HG03521 (cell line): ENCODE results near the gene UBE2D2.
"Not testable (repeated sequence)": the region's sequence is repeated elsewhere in the genome, so short reads cannot be mapped to it uniquely, and the experiment has no call there.

Experiments used
- ATAC-seq: cut with Tn5 transposase; IDR thresholded peaks from one replicate; pipeline ENCODE4 v1.9.1; 2021; ENCODE audit warnings: mild to moderate bottlenecking, moderate library complexity; ENCODE audit not compliant: unreplicated experiment

The UBE2D2 gene

DNA sequence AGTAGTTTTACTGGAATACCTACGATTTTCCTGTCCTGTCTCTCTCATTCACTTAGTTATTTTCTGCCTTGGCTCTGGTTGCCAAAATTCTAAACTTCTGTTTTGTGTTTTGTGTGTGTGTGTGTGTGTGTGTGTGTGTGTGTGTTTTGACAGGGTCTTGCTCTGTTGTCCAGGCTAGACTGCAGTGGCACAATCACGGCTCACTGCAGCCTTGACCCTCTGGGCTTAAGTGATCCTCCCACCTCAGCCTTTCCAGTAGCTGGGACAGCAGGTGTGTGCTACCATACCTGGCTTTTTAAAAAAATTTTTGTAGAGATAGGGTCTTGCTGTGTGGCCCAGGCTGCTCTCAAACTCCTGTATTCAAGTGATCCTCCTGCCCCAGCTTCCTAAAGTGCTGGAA, 17.2 kb downstream of the UBE2D2 start:
- ATAC-seq, result no peak

DNA sequence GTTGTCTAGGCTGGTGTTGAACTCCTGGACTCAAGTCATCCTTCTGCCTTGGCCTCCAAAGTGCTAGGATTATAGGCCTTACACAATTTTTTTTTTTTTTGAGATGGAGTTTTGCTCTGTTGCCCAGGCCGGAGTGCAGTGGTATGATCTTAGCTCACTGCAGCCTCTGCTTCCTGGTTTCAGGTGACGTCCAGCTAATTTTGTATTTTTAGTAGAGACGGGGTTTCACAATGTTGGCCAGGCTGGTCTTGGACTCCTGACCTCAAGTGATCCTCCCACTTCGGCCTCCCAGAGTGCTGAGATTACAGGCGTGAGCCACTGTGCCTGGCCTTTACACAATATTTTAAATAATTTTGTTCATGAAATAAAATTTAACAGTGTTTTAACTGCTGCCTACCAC, 21.0 kb downstream of the UBE2D2 start:
- not testable (repeated sequence) for ATAC-seq

DNA sequence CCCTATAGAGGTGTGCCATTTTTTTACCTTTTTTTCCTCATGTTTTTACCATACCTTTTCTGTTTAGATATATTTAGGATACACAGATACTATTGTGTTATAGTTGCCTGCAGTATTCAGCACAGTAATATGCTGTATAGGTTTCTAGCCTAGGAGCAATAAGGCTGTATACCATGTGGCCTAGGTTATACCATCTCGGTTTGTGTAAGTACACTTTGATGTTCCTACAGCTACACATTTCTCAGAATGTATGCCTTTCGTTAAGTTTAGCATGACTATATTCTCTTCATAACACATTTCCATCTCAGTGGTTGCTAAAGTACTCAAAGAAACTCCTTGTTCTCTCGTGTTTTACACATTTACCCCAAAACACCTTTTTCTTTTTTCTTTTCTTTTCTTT, 23.0 kb downstream of the UBE2D2 start:
- no peak for ATAC-seq

DNA sequence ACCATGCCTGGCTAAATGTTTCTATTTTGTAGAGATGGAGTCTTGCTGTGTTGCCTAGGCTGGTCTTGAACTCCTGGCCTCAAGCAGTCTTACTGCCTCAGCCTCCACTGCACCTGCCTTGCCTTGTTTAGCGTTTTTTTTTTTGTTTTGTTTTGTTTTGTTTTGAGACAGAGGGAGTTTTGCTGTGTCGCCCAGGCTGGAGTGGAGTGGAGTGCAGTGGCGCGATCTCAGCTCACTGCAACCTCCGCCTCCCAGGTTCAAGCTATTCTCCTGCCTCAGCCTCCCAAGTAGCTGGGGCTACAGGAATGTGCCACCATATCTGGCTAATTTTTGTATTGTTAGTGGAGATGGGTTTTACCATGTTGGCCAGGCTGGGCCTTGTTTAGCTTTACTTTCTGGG, 27.0 kb downstream of the UBE2D2 start:
- not testable (repeated sequence) for ATAC-seq

- ATAC-seq, result no peak
Observed at GRCh38 chr5:139588962-139589361, 27.8 kb downstream of the UBE2D2 start.

DNA sequence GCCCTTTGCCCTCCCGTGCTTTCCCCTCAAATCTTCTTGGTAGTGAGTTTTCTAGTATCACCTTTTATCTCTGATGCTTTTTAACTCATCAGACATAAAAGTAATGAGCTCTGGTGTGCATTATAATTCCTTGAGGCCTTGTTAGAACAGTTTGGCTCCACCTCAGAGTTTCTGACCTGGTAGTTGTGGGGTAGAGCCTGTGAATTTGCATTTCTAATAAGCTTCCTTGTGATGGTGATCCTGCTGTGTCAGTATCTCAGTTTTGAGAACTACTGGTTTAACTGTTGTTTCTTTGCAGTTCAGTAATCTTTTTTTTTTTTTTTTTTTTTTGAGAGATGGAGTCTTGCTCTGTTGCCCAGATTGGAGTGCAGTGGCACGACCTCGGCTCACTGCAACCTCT, 31.1 kb downstream of the UBE2D2 start:
- ATAC-seq, result no peak

DNA sequence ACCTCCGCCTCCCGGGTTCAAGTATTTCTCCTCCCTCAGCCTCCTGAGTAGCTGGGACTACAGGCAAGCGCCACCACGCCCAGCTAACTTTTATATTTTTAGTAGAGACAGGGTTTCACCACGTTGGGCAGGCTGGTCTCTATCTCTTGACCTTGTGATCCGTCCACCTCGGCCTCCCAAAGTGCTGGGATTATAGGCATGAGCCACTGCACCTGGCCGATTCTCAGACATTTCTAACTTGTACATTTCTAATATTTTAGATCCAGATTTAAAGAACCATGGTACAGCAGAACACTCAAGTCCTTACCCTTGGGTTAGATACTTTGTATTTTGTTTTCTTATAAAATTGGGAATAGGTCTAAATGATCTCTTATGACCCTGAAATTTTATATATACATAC, 31.9 kb downstream of the UBE2D2 start:
- ATAC-seq, result not testable (repeated sequence)

DNA sequence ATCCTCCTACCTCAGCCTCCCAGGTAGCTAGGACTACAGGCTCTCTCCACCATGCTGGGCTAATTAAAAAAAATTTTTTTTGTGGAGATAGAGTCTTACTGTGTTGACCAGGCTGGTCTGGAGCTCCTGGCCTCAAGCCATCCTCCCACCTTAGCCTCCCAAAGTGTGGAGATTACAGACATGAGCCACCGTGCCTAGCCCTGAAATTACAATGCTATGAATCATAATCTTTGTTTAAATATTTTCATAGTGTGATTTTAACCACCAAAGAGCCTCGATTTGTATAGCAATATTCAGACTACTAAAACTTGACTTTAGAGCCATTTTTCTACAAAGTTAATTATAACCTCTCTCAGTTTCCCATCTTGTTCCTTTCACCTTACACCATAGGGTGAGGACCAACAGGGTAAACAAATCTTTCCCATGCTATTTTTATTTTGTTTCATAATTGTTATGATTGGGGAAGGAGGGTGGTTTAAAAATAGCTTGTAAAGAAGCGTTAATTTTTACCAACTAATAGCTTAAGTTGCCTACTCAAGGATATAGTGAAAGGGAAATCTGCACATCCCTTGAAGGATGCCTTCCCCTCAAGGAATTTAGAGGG, 32.7 kb downstream of the UBE2D2 start:
- ATAC-seq, result no peak

- no peak for ATAC-seq
Observed at GRCh38 chr5:139597134-139597533, 36.0 kb downstream of the UBE2D2 start.

GRCh38 chr5:139598601-139598965, 37.4 kb downstream of the UBE2D2 start:
- not testable (repeated sequence) for ATAC-seq

GRCh38 chr5:139600336-139600949, 39.3 kb downstream of the UBE2D2 start:
- no peak for ATAC-seq

GRCh38 chr5:139601429-139601828, 40.3 kb downstream of the UBE2D2 start:
- ATAC-seq, result no peak

DNA sequence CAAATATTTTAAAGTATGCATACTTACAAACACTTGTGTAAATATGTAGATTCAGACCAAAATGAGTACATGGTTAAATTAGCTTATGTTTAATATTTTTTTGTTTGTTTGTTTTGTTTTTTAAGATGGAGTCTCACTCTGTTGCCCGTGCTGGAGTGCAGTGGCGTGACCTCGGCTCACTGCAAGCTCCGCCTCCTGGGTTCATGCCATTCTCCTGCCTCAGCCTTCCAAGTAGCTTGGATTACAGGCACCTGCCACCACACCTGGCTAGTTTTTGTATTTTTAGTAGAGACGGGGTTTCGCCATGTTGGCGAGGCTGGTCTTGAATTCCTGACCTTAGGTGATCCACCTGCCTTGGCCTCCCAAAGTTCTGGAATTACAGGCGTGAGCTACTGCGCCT, 40.8 kb downstream of the UBE2D2 start:
- ATAC-seq, result not testable (repeated sequence)

DNA sequence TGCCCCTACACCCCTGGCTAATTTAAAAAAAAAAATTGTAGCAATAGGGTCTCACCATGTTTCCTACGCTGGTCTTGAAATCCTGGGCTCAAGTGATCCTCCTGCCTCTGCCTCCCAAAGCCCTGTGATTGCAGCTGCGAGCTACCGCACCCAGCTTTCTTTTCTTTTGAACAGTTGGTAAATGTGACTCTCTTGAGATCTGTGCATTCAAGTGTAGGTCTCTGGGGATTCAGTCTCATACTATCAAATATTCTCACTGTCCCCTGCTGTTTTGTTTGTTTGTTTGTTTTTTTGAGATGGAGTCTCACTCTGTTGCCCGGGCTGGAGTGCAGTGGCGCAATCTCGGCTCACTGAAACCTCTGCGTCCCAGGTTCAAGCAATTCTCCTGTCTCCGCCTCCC, 44.7 kb downstream of the UBE2D2 start:
- ATAC-seq, result no peak

DNA sequence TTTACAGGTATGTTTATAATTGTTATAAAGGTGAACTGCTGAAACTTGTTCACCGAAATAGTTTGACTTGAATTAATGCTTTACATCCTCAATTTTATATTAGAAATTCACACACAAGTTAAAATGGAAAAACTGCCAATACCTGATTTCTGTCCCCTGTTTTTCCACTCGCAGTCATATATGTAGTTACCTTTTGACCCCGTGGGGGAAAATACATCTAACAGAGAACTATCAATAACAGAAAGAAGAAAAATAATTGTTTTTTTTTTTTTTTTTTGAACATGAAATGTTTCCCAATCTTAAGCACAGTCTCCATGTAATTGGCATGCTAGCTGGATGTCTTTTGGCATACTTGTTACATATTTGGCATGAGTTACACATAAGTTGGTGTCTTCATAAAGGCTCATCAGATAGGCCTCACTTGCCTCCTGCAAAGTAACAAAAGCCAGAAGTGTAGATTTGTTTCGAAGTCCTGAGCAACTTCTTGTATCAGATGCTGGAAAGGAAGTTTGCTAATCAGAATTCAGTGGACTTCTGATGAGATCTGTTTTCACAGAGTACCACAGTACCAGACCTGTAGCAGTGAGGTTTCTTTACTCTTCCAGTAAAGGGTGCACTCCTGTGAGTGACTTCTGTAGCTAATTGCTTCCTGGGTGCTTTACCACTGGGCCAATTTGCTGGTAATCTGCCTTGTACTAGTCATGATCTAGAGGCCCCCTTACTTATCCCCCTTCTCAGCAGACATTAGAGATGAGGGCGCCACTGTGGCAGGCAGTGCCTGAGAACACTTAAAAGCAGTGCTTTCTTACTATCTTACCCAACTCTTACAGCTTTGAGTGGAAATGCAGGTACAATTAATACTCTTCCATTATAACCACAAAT, 50.8 kb downstream of the UBE2D2 start:
- no peak for ATAC-seq

DNA sequence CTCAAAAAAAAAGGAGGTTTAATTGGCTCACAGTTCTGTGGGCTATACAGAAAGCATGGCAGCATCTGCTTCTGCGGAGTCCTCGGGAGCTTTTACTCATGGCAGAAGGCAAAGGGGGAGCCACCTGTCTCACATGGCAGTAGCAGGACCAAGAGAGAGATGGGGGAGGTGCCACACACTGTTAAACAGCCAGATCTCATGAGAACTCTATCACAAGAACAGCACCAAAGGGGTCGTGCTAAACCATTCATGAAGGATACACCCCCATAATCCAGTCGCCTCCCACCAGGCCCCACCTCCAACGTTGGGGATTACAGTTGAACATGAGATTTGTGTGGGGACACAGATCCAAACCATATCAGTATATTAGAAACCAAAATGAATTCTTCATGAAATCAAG, 58.7 kb downstream of the UBE2D2 start:
- no peak for ATAC-seq

DNA sequence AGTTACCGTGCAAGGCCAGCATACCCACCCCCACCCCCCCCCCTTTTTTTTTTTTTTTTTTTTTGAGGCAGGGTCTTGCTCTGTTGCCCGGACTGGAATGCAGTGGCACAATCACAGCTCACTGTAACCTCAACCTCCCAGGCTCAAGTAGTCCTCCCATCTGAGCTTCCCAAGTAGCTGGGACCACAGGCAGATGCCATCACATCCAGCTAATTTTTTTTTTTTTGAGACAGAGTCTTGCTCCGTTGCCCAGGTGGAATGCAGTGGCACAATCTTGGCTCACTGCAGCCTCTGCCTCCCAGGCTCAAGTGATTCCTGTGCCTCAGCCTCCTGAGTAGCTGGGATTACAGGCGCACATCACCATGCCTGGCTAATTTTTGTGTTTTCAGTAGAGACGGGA, 64.3 kb downstream of the UBE2D2 start:
- ATAC-seq, result not testable (repeated sequence)

DNA sequence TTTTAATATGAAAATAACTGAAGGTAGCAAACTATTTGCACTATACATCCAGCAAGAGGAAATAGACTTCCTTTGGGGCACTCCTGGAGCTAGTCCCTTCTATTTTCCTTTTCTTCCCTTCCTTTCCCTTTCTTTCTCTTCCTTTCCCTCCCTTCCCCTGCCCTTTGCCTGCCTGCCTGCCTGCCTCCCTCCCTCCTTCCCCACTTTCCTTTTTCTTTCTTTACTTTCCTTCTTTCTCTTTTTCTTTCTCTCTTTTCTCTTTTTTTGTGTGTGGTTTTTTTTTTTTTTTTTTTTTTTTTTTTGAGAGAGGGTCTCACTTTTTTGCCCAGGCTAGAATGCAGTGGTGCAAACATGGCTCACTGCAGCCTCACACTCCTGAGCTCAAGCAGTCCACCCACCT, 69.7 kb downstream of the UBE2D2 start:
- ATAC-seq, result no peak

- no peak for ATAC-seq
Observed at GRCh38 chr5:139631520-139632165, 70.5 kb downstream of the UBE2D2 start.

DNA sequence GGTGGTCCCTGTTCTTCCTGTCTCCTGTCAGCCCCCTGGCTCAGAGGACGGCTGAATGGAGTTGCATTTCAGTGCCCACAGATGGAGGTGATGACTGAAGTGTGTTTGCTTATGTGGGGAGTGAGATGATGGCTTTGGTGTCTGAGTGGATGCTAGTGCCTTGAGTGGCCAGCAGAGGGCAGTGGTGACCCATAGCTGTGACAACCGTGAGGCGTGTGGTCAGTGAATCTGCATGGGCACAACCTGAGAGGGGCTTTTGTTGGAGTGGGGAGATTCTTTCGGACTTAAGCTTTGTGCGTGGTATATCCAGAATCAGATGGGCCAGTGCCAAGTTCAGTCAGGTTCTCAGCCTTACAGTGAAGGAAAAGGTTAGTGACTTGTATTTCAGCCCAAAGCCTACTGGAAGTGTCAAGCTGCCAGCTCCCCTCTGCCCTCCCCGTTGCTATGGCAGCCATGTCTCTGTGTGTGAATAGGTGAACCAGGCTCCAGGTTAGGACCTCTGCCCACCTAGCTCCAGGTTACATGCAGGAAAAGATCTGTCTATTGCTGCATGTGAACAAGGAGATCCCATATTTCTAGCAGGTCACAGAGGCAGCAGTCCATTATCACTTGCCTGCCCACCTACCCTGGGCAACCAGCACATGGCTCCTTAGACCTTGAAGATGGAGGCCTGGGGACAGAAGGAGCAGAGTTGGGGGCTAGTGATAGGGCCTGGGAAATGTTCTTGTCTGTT, 72.3 kb downstream of the UBE2D2 start:
- no peak for ATAC-seq

DNA sequence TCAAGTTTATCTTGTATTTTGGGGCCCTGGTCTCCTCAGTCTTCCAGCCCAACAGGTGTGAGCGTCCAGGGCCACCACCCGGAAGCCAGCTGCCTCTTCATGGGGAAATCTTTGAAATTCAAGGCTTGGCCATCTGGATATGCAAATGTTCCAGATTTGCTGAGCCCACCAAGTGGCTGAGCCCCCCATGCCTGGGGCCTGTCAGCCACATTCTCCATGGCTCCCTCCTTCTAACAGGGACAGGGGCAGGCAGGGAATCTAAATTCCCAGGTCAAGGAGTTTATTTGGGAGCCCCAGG, 72.8 kb downstream of the UBE2D2 start:
- no peak for ATAC-seq
